Skeletal muscle tissue (tissue), 4 donors: ENCODE data around the gene DNAH14. TPM values are rescaled to one million over a fixed set of nuclear protein-coding genes. Genes with fewer than 3 reads are reported as not detected.

ENCODE experiments used
- H3K27ac ChIP-seq: one replicate; pipeline ENCODE4 v1.7.0; 2013; ENCODE audit warnings: mild to moderate bottlenecking, low read depth, low read length, inconsistent platforms
- H3K27me3 ChIP-seq, 3 donors: one replicate each; pipeline ENCODE4 v1.7.0; 2013; ENCODE audit warnings: low read length in 3 of 3; ENCODE audit not compliant: control insufficient read depth in 3 of 3, insufficient read depth in 3 of 3
- H3K36me3 ChIP-seq, 3 donors: one replicate each; pipeline ENCODE4 v1.7.0; 2013; ENCODE audit warnings: low read length in 3 of 3; ENCODE audit not compliant: control insufficient read depth in 3 of 3, insufficient read depth in 3 of 3
- H3K4me1 ChIP-seq, 3 donors: one replicate each; pipeline ENCODE4 v1.7.0; 2013; ENCODE audit warnings: low read length in 3 of 3, mild to moderate bottlenecking in 3 of 3; ENCODE audit not compliant: control insufficient read depth in 3 of 3, insufficient read depth in 3 of 3
- H3K4me3 ChIP-seq, 3 donors: one replicate each; pipeline ENCODE4 v1.7.0; 2013; ENCODE audit warnings: low read length in 3 of 3
- H3K9ac ChIP-seq, 3 donors: one replicate each; pipeline ENCODE4 v1.7.0; 2013; ENCODE audit warnings: low read length in 3 of 3, mild to moderate bottlenecking in 3 of 3, moderate library complexity in 2 of 3, low read depth in 1 of 3
- H3K9me3 ChIP-seq, 3 donors: one replicate each; pipeline ENCODE4 v1.7.0; 2013; ENCODE audit warnings: low read length in 3 of 3; ENCODE audit not compliant: control insufficient read depth in 3 of 3
- total RNA-seq: library from RNA; depleted of rRNA; stranded (reverse); fragments of >200 nt; gene quantifications from one replicate; pipeline ENCODE4 v1.2.3, GENCODE V29; 2014
- donor health status: Osteomylitis.

The DNAH14 gene
- total RNA-seq, 1 donor from 2014 or later = 12.5 TPM

GRCh38 chr1:225253784-225254183 is 324.3 kb downstream of the DNAH14 start:
- H3K9me3 ChIP-seq = no peaks in the 10 kb centered on the region
- H3K27ac ChIP-seq = no peak overlapping the region
- no peaks in the 10 kb centered on the region for H3K27me3 ChIP-seq
- H3K36me3 ChIP-seq = no peaks in the 10 kb centered on the region
- no peak overlapping the region for H3K4me3 ChIP-seq
- no peaks in the 10 kb centered on the region for H3K4me1 ChIP-seq
- no peak overlapping the region for H3K9ac ChIP-seq

GRCh38 chr1:225254676-225255075 is 325.2 kb downstream of the DNAH14 start:
- Histone ChIP-seq H3K36me3 (no peaks in the 10 kb centered on the region), H3K4me1 (no peaks in the 10 kb centered on the region), H3K27me3 (no peaks in the 10 kb centered on the region), H3K27ac (no peak overlapping the region), H3K9me3 (no peaks in the 10 kb centered on the region), H3K4me3 (no peak overlapping the region), H3K9ac (no peak overlapping the region)

- Histone ChIP-seq H3K4me1 (no peaks in the 10 kb centered on the region), H3K9me3 (no peaks in the 10 kb centered on the region), H3K9ac (no peak overlapping the region), H3K36me3 (no peaks in the 10 kb centered on the region), H3K4me3 (no peak overlapping the region), H3K27me3 (no peaks in the 10 kb centered on the region), H3K27ac (no peak overlapping the region)
Measured at GRCh38 chr1:225257081-225257480, 327.6 kb downstream of the DNAH14 start.

GRCh38 chr1:225258811-225259210 is 329.3 kb downstream of the DNAH14 start:
- Histone ChIP-seq H3K4me1 (no peaks in the 10 kb centered on the region), H3K9me3 (no peaks in the 10 kb centered on the region)

GRCh38 chr1:225259542-225259941 is 330.1 kb downstream of the DNAH14 start:
- Histone ChIP-seq H3K4me1 (no peaks in the 10 kb centered on the region), H3K9me3 (no peaks in the 10 kb centered on the region), H3K27me3 (no peaks in the 10 kb centered on the region), H3K9ac (no peak overlapping the region), H3K36me3 (no peaks in the 10 kb centered on the region), H3K4me3 (no peak overlapping the region), H3K27ac (no peak overlapping the region)

More at GRCh38 chr1:225258811-225259210, 329.3 kb downstream of the DNAH14 start:
- Histone ChIP-seq H3K27me3 (no peaks in the 10 kb centered on the region), H3K4me3 (no peak overlapping the region), H3K9ac (no peak overlapping the region), H3K27ac (no peak overlapping the region), H3K36me3 (no peaks in the 10 kb centered on the region)

- no peaks in the 10 kb centered on the region for H3K4me1 ChIP-seq
- H3K4me3 ChIP-seq = no peak overlapping the region
- no peaks in the 10 kb centered on the region for H3K9me3 ChIP-seq
- H3K27me3 ChIP-seq = no peaks in the 10 kb centered on the region
- no peak overlapping the region for H3K9ac ChIP-seq
- no peak overlapping the region for H3K27ac ChIP-seq
- H3K36me3 ChIP-seq = no peaks in the 10 kb centered on the region
Measured at GRCh38 chr1:225260319-225260718, 330.8 kb downstream of the DNAH14 start.

- Histone ChIP-seq H3K9me3 (peaks cover 0 to 3% (median 0%) of the 10 kb centered on the region in 3 donors), H3K4me3 (no peak overlapping the region), H3K27ac (no peak overlapping the region), H3K9ac (no peak overlapping the region), H3K27me3 (no peaks in the 10 kb centered on the region), H3K36me3 (no peaks in the 10 kb centered on the region), H3K4me1 (no peaks in the 10 kb centered on the region)
Measured at GRCh38 chr1:225277445-225277844, 348.0 kb downstream of the DNAH14 start.

- peaks cover 0 to 3% (median 0%) of the 10 kb centered on the region in 3 donors for H3K9me3 ChIP-seq
- H3K27me3 ChIP-seq = no peaks in the 10 kb centered on the region
- no peak overlapping the region for H3K9ac ChIP-seq
- no peaks in the 10 kb centered on the region for H3K4me1 ChIP-seq
- no peaks in the 10 kb centered on the region for H3K36me3 ChIP-seq
- no peak overlapping the region for H3K27ac ChIP-seq
- H3K4me3 ChIP-seq = no peak overlapping the region
Measured at GRCh38 chr1:225280563-225280962, 351.1 kb downstream of the DNAH14 start.

- H3K9me3 ChIP-seq = peaks cover 3 to 8% (median 8%) of the 10 kb centered on the region in 3 donors
Measured at GRCh38 chr1:225290244-225290643, 360.8 kb downstream of the DNAH14 start.

GRCh38 chr1:225299624-225300023 is 370.1 kb downstream of the DNAH14 start:
- H3K9me3 ChIP-seq = no peaks in the 10 kb centered on the region
- H3K36me3 ChIP-seq = no peaks in the 10 kb centered on the region
- peaks cover 0 to 4% (median 0%) of the 10 kb centered on the region in 3 donors for H3K27me3 ChIP-seq
- H3K4me1 ChIP-seq = no peaks in the 10 kb centered on the region
- no peak overlapping the region for H3K9ac ChIP-seq
- no peak overlapping the region for H3K27ac ChIP-seq
- no peak overlapping the region for H3K4me3 ChIP-seq

More at GRCh38 chr1:225290244-225290643, 360.8 kb downstream of the DNAH14 start:
- Histone ChIP-seq H3K4me3 (no peak overlapping the region), H3K4me1 (no peaks in the 10 kb centered on the region), H3K27ac (no peak overlapping the region), H3K9ac (no peak overlapping the region), H3K36me3 (no peaks in the 10 kb centered on the region), H3K27me3 (no peaks in the 10 kb centered on the region)

- Histone ChIP-seq H3K27ac (no peak overlapping the region), H3K9me3 (no peaks in the 10 kb centered on the region), H3K27me3 (peaks cover 0 to 4% (median 0%) of the 10 kb centered on the region in 3 donors), H3K4me3 (no peak overlapping the region), H3K36me3 (no peaks in the 10 kb centered on the region), H3K9ac (no peak overlapping the region), H3K4me1 (no peaks in the 10 kb centered on the region)
Measured at GRCh38 chr1:225300381-225300780, 370.9 kb downstream of the DNAH14 start.
